Endothelial cell of umbilical vein (primary cell): Measurements from ENCODE around the gene PF4V1. TPM values are rescaled to one million over a fixed set of nuclear protein-coding genes. Genes with fewer than 3 reads are reported as not detected.

Experiments used
- BruUV-seq: library from RNA; stranded (reverse); fragments of 400-500 nt; replicated peaks from 2 replicates; lab custom pipeline; 2021; lab: Mats Ljungman, UMichigan
- CTCF ChIA-PET: fragments of 300-600, 350-600 bp; sonication (Branson Sonifier 250); formaldehyde crosslinking; loops from one replicate; lab custom pipeline; 2021; ENCODE audit warnings: antibody characterized with exemption, inconsistent platforms; lab: Charles Lee
- POLR2A ChIA-PET: fragments of 300-600, 350-600 bp; sonication (Branson Sonifier 250); formaldehyde crosslinking; loops from one replicate; lab custom pipeline; 2021; ENCODE audit warnings: antibody characterized with exemption, inconsistent platforms; lab: Charles Lee
- DNase-seq: peaks from one replicate; pipeline ENCODE4 v3.0.0-alpha.2; 2011; ENCODE audit warnings: low read depth, low spot score
- FAIRE-seq: peaks from 2 replicates; lab custom pipeline; 2011; peaks lifted over from hg19 to GRCh38; lab: Jason Lieb, UNC
- H2AFZ ChIP-seq: 2 replicates; pipeline ENCODE4 v1.6.0; 2012; ENCODE audit warnings: low read depth, low read length, control low read depth, inconsistent platforms
- H3K27ac ChIP-seq: 2 replicates; pipeline ENCODE4 v1.5.1; 2011; ENCODE audit warnings: low read depth, mild to moderate bottlenecking, control low read depth, low read length, moderate library complexity; ENCODE audit not compliant: insufficient read depth
- H3K27me3 ChIP-seq, 2 experiments: 2 replicates each; pipeline versions ENCODE4 v1.6.0 to v1.6.1; 2011; ENCODE audit warnings: low read length in 2 of 2, mixed read lengths in 1 of 2; ENCODE audit not compliant: control insufficient read depth in 2 of 2, insufficient read depth in 2 of 2
- H3K36me3 ChIP-seq, 2 experiments: 2 replicates in 1 of 2; 3 replicates in 1 of 2; pipeline ENCODE4 v1.5.1; 2011; ENCODE audit warnings: low read length in 2 of 2, mild to moderate bottlenecking in 1 of 2, moderate library complexity in 1 of 2; ENCODE audit not compliant: control insufficient read depth in 2 of 2, insufficient read depth in 2 of 2; ENCODE audit errors: extremely low read depth in 1 of 2
- H3K4me1 ChIP-seq: 3 replicates; pipeline ENCODE4 v1.5.1; 2011; ENCODE audit warnings: mild to moderate bottlenecking, low read length; ENCODE audit not compliant: control insufficient read depth, insufficient read depth; ENCODE audit errors: extremely low read depth
- H3K4me2 ChIP-seq: 2 replicates; pipeline ENCODE4 v1.6.1; 2011; ENCODE audit warnings: low read length, control low read depth, mixed read lengths; ENCODE audit not compliant: insufficient read depth
- H3K4me3 ChIP-seq, 3 experiments: fragments of 200-600 bp in 1 of 3; sonication (generic), shearing (Covaris generic) in 1 of 3; replicated peaks in 1 of 3; 2 replicates each; pipeline ENCODE4 v1.5.1; 2011 to 2016; ENCODE audit warnings: control low read depth in 3 of 3, low read length in 3 of 3, mild to moderate bottlenecking in 2 of 3, inconsistent platforms in 1 of 3, low read depth in 1 of 3, moderate library complexity in 1 of 3; ENCODE audit not compliant: insufficient read depth in 1 of 3
- H3K79me2 ChIP-seq: 2 replicates; pipeline ENCODE4 v1.6.0; 2012; ENCODE audit warnings: low read length, inconsistent platforms; ENCODE audit not compliant: control insufficient read depth, insufficient read depth
- H3K9ac ChIP-seq: replicated peaks from 2 replicates; pipeline ENCODE3; 2011; ENCODE audit warnings: low read length, control low read depth; ENCODE audit not compliant: insufficient read depth; ENCODE audit errors: extremely low read depth
- H3K9me1 ChIP-seq: replicated peaks from 3 replicates; pipeline ENCODE4 v1.6.0; 2011; ENCODE audit warnings: mild to moderate bottlenecking, low read length; ENCODE audit not compliant: control insufficient read depth, insufficient read depth; ENCODE audit errors: extremely low read depth
- H3K9me3 ChIP-seq: replicated peaks from 2 replicates; pipeline ENCODE4 v1.5.1; 2012; ENCODE audit warnings: low read length, inconsistent platforms; ENCODE audit not compliant: control insufficient read depth, insufficient read depth
- H4K20me1 ChIP-seq: replicated peaks from 2 replicates; pipeline ENCODE3; 2011; ENCODE audit warnings: mild to moderate bottlenecking, low read length; ENCODE audit not compliant: control insufficient read depth, insufficient read depth; ENCODE audit errors: extremely low read depth
- EZH2 ChIP-seq: IDR thresholded peaks from 2 replicates; pipeline ENCODE4 v1.6.1; 2012; ENCODE audit warnings: borderline replicate concordance, low read depth, mild to moderate bottlenecking, moderate library complexity, low read length, inconsistent platforms; ENCODE audit not compliant: severe bottlenecking
- FOS ChIP-seq: IDR thresholded peaks from 2 replicates; pipeline ENCODE4 v1.6.1; 2011; ENCODE audit warnings: mild to moderate bottlenecking, low read length, moderate library complexity, borderline replicate concordance; ENCODE audit not compliant: insufficient read depth
- GATA2 ChIP-seq: IDR thresholded peaks from 2 replicates; pipeline ENCODE4 v1.7.0; 2011; ENCODE audit warnings: low read depth, mild to moderate bottlenecking, moderate library complexity, mixed read lengths, low read length; ENCODE audit not compliant: insufficient read length, insufficient read depth
- JUN ChIP-seq: IDR thresholded peaks from 2 replicates; pipeline ENCODE4 v1.6.1; 2011; ENCODE audit warnings: borderline replicate concordance, low read depth; ENCODE audit not compliant: insufficient read length, insufficient read depth
- MYC ChIP-seq: IDR thresholded peaks from one replicate; pipeline ENCODE4 v1.6.1; 2011; ENCODE audit warnings: mild to moderate bottlenecking, low read depth, low read length
- POLR2A ChIP-seq: IDR thresholded peaks from 2 replicates; pipeline ENCODE4 v1.6.1; 2012; ENCODE audit warnings: low read depth, mild to moderate bottlenecking, control low read depth, low read length
- POLR2AphosphoS5 ChIP-seq: IDR thresholded peaks from 2 replicates; pipeline ENCODE4 v1.6.1; 2012; ENCODE audit warnings: low read depth, mild to moderate bottlenecking, control low read depth, low read length, moderate library complexity; ENCODE audit not compliant: insufficient read depth
- dilution Hi-C: fragments of 300-500 bp; cut with MboI; formaldehyde crosslinking; loops from one replicate; pipeline ENCODE4 v1.15.0; 2019; ENCODE audit warnings: low sequenced_read_pairs; ENCODE audit not compliant: extremely low pct_ligation_motif_present
- intact Hi-C: fragments of 100-400 bp; cut with micrococcal nuclease; formaldehyde crosslinking; loops from one replicate; pipeline ENCODE4 v1.10.0; 2022
- polyA plus RNA-seq, 4 experiments: library from polyadenylated mRNA; depleted of rRNA in 3 of 4; stranded (reverse) in 3 of 4; unstranded in 1 of 4; fragments of >200 nt; gene quantifications; 2 replicates each; pipeline versions ENCODE4 v1.2.1 to v1.2.3, GENCODE V29; 2011 to 2012; ENCODE audit warnings: missing spikeins in 1 of 4
- total RNA-seq: library from RNA; stranded (reverse); gene quantifications from 2 replicates; pipeline ENCODE4 v1.2.3, GENCODE V29; 2021
- TF ChIP-seq, protein P1 (sequence below): IDR thresholded peaks from 2 replicates; pipeline ENCODE4 v1.6.1; 2011; ENCODE audit not compliant: insufficient read depth, insufficient read length
- TF ChIP-seq, protein P2 (sequence below), 2 donors: IDR thresholded peaks; 1 replicate in 1 of 2; 2 replicates in 1 of 2; pipeline ENCODE4 v1.5.1; 2011; ENCODE audit warnings: low read length in 2 of 2, mild to moderate bottlenecking in 2 of 2, moderate library complexity in 2 of 2, control low read depth in 1 of 2, inconsistent platforms in 1 of 2, low read depth in 1 of 2; ENCODE audit not compliant: insufficient read depth in 1 of 2; ENCODE audit errors: extremely low read depth in 1 of 2

The PF4V1 gene
- total and polyA plus RNA-seq, 2 donors (not counting 3 experiments of a cell fraction or from before 2014, with no cell fraction given): not detected

DNA sequence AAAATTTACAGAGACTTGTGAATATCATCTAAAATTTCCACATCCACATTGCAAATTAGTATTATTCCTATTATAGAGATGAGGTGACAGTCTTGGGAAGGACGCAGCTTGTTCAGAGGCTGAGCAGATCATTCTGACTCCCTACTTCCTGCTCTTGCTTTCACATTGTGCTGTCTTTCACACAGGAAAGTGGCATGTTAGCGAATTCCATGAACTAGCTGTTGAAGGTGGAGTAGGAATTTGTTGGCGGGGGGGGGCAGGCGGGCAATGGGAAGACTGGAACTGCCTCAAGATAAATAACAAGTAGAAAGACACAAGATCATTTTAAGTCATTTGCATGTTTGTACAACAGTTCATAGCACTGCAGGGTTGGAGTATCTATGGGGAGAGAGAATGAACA, 2.3 kb downstream of the PF4V1 start:
- H3K4me1 ChIP-seq: peaks cover 11% of the 10 kb centered on the region
- no peak overlapping the region for H3K4me2 ChIP-seq
- H3K9me3 ChIP-seq: no peaks in the 10 kb centered on the region
- H3K9ac ChIP-seq: no peak overlapping the region
- no peak for TF ChIP-seq POLR2AphosphoS5
- TF ChIP-seq GATA2: no peak
- TF ChIP-seq EZH2: no peak
- TF ChIP-seq MYC: no peak
- no peak for TF ChIP-seq POLR2A
- TF ChIP-seq JUN: no peak
- TF ChIP-seq, protein P1, sequence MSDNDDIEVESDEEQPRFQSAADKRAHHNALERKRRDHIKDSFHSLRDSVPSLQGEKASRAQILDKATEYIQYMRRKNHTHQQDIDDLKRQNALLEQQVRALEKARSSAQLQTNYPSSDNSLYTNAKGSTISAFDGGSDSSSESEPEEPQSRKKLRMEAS: no peak
- TF ChIP-seq FOS: no peak
- TF ChIP-seq, protein P2, sequence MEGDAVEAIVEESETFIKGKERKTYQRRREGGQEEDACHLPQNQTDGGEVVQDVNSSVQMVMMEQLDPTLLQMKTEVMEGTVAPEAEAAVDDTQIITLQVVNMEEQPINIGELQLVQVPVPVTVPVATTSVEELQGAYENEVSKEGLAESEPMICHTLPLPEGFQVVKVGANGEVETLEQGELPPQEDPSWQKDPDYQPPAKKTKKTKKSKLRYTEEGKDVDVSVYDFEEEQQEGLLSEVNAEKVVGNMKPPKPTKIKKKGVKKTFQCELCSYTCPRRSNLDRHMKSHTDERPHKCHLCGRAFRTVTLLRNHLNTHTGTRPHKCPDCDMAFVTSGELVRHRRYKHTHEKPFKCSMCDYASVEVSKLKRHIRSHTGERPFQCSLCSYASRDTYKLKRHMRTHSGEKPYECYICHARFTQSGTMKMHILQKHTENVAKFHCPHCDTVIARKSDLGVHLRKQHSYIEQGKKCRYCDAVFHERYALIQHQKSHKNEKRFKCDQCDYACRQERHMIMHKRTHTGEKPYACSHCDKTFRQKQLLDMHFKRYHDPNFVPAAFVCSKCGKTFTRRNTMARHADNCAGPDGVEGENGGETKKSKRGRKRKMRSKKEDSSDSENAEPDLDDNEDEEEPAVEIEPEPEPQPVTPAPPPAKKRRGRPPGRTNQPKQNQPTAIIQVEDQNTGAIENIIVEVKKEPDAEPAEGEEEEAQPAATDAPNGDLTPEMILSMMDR (IDR thresholded peaks at IDR 0.05; ENCODE audit: extremely low read depth in 1 of 2, insufficient read depth in 1 of 2, low read depth in 1 of 2, low read length in 2 of 2): no peak
- FAIRE-seq (peak; percentile 73), DNase-seq (peak; percentile 43)
- intact Hi-C loops (no loop called here), dilution Hi-C loops (no loop called here)
- no peaks in the 10 kb centered on the region for H3K9me1 ChIP-seq
- ChIA-PET POLR2A (no interaction called here), CTCF (interaction anchor here (0.8 to 1.7 kb wide), 5 partner anchors 9 to 126 kb away, joined by 3 to 6 read pairs (median 3); partner anchors contain the start of gene CXCL1)
- BruUV-seq: no TSS peak
- no peaks in the 10 kb centered on the region for H3K36me3 ChIP-seq
- H2AFZ ChIP-seq: no peak overlapping the region
- no peak overlapping the region for H3K27ac ChIP-seq
- H4K20me1 ChIP-seq: no peaks in the 10 kb centered on the region
- no peaks in the 10 kb centered on the region for H3K79me2 ChIP-seq
- no peaks in the 10 kb centered on the region for H3K27me3 ChIP-seq
- no peak overlapping the region for H3K4me3 ChIP-seq
